ENCODE results near the gene STIM2. TPM values are rescaled to one million over a fixed set of nuclear protein-coding genes. Genes with fewer than 3 reads are reported as not detected.

The STIM2 gene
- total RNA-seq, 4 donors from 2014 or later = 3.4 to 13.4 (median 8.2) TPM

DNA sequence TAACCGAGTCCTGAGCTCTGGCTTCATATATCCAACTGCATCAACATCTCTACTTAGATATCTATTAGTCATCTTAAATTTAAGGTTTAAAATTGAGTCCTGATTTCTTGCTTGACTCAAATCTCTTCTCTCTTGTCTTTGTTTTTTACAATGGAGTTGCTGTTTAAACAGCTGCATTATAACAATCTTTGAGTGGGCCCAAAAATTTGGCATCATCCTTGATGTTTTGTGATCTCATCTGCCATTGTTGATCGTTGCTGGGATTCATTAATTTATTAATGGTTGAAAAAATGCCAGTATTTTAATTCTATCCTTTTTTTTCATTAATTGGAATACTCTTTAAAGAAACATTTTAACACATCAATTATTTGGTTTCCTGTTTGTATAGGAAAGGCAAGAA lies 82.2 kb downstream of the STIM2 start:
- Histone ChIP-seq H3K36me3 (no peaks in the 10 kb centered on the region), H3K27me3 (no peaks in the 10 kb centered on the region), H3K4me1 (no peaks in the 10 kb centered on the region), H3K27ac (no peak overlapping the region), H3K9me3 (no peaks in the 10 kb centered on the region), H3K4me3 (no peak overlapping the region)
- 43 to 55% methylated on average over 2 of the region's 2 CpGs for WGBS, 2 donors
- intact Hi-C loops (cut with DNase I) = no loop called here
- no peak for DNase-seq
- TF ChIP-seq, protein P1, sequence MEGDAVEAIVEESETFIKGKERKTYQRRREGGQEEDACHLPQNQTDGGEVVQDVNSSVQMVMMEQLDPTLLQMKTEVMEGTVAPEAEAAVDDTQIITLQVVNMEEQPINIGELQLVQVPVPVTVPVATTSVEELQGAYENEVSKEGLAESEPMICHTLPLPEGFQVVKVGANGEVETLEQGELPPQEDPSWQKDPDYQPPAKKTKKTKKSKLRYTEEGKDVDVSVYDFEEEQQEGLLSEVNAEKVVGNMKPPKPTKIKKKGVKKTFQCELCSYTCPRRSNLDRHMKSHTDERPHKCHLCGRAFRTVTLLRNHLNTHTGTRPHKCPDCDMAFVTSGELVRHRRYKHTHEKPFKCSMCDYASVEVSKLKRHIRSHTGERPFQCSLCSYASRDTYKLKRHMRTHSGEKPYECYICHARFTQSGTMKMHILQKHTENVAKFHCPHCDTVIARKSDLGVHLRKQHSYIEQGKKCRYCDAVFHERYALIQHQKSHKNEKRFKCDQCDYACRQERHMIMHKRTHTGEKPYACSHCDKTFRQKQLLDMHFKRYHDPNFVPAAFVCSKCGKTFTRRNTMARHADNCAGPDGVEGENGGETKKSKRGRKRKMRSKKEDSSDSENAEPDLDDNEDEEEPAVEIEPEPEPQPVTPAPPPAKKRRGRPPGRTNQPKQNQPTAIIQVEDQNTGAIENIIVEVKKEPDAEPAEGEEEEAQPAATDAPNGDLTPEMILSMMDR (IDR thresholded peaks at IDR 0.05) = no peak
- no peak for TF ChIP-seq POLR2A (IDR thresholded peaks at IDR 0.05)

DNA sequence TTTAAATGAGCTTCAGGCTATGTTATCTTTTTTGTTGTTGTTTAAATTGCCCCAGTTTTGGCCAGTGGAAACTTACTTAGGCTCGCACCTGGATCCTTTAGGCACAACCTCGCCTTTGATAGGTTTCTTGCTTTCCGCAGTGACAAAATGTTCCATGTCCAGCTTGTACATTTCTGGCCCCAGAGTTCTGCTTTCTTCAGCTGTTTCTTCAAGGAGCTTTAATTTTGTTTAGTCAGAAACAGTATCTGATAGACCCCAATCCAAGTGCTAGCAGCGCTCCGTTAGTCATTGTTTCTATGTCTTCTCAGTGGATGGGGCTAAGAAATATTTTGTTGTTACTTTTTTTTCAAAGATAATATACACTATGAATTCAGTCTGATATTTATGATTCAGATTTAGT lies 82.8 kb downstream of the STIM2 start:
- no peaks in the 10 kb centered on the region for H3K36me3 ChIP-seq
- WGBS, 2 donors = 85 to 94% methylated on average over 5 of the region's 5 CpGs
- intact Hi-C loops (cut with DNase I) = no loop called here
- no peaks in the 10 kb centered on the region for H3K4me1 ChIP-seq
- no peak for TF ChIP-seq POLR2A (IDR thresholded peaks at IDR 0.05)
- TF ChIP-seq, protein P1 (IDR thresholded peaks at IDR 0.05) = no peak
- no peaks in the 10 kb centered on the region for H3K27me3 ChIP-seq
- no peak for DNase-seq
- no peak overlapping the region for H3K4me3 ChIP-seq
- no peaks in the 10 kb centered on the region for H3K9me3 ChIP-seq
- no peak overlapping the region for H3K27ac ChIP-seq

DNA sequence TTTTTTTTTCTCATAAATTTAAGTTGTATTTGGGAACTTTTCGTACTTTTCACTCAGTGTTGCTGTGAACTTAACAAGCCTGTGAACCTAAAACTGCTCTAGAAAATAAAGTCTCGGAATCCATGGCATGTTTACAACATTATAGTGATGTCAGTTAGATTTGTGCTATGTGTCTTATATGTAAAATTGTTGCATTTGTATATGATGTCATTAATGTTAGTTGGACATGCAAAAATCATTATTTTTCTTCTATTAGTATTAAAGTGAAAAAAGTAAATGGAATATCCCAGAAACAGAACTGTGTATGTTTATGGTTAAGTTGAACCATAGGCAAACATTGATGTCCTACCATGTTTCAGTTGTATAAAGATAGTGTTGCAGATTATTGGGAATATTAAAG lies 85.2 kb downstream of the STIM2 start:
- no peak for TF ChIP-seq POLR2A (IDR thresholded peaks at IDR 0.05)
- TF ChIP-seq, protein P1 (IDR thresholded peaks at IDR 0.05) = no peak
- Histone ChIP-seq H3K27ac (no peak overlapping the region), H3K9me3 (no peaks in the 10 kb centered on the region), H3K4me1 (no peaks in the 10 kb centered on the region), H3K36me3 (no peaks in the 10 kb centered on the region), H3K4me3 (no peak overlapping the region), H3K27me3 (no peaks in the 10 kb centered on the region)
- DNase-seq = no peak
- WGBS, 2 donors = 95 to 98% methylated on average over 2 of the region's 2 CpGs
- intact Hi-C loops (cut with DNase I) = no loop called here

DNA sequence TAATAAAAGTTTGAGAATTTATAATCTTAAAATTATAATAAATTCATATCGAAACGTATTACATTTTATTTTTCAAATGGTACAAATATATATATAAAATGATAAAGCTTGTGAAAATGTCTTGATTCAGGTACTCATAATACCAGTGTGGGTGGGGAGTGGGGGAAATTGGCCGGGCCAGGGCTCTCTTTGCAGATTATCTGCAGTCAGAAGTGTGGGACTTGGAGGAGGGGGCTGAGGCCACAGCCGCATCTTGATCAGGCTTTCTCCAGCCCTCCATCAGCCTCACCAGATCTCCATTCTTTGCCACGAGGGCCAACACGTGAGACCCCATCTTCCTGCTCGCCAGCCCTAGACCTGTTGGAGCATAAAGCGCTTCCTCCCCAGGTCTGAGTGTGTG lies 86.7 kb downstream of the STIM2 start:
- Histone ChIP-seq H3K4me1 (no peaks in the 10 kb centered on the region), H3K4me3 (no peak overlapping the region), H3K27ac (no peak overlapping the region), H3K9me3 (no peaks in the 10 kb centered on the region), H3K27me3 (no peaks in the 10 kb centered on the region), H3K36me3 (no peaks in the 10 kb centered on the region)
- intact Hi-C loops (cut with DNase I) = no loop called here
- 84 to 97% methylated on average over 8 of the region's 8 CpGs for WGBS, 2 donors
- TF ChIP-seq, protein P1 (IDR thresholded peaks at IDR 0.05) = no peak
- DNase-seq = no peak

DNA sequence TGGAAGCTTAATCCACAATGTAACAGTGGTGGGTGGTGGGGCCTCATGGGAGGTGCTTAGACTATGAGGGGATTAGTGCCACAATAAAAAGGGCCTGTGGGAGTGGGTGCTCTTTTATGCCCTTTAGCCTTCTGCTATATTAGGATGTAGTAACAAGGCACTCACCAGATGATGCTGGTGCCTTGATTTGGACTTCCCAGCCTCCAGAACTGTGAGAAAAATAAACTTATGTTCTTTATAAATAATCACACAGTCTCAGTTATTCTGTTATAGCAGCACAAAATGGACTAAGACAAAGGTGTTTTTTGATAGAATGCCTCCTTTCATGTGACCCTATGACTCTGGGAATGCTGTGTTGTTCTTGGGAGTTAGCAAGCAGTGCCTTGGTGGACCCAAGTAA lies 89.8 kb downstream of the STIM2 start:
- no peaks in the 10 kb centered on the region for H3K36me3 ChIP-seq
- no peaks in the 10 kb centered on the region for H3K27me3 ChIP-seq
- H3K27ac ChIP-seq = no peak overlapping the region
- H3K4me3 ChIP-seq = no peak overlapping the region
- no peaks in the 10 kb centered on the region for H3K4me1 ChIP-seq
- intact Hi-C loops (cut with DNase I) = no loop called here
- no peaks in the 10 kb centered on the region for H3K9me3 ChIP-seq
- DNase-seq = no peak
- TF ChIP-seq, protein P1 (IDR thresholded peaks at IDR 0.05) = no peak
- TF ChIP-seq POLR2A (IDR thresholded peaks at IDR 0.05) = no peak

Measured in esophagus squamous epithelium (tissue), 5 donors.